Breast epithelium (tissue), 4 donors: Measurements from ENCODE around the gene TNC. TPM values are rescaled to one million over a fixed set of nuclear protein-coding genes. Genes with fewer than 3 reads are reported as not detected.
A peak's percentile ranks its signal among the peaks of the same experiment; 100 is the strongest.

Experiments
- DNase-seq, 2 donors: peaks; one replicate each; pipeline ENCODE4 v3.0.0-alpha.2; 2019; ENCODE audit warnings: low spot score in 2 of 2
- H3K27ac ChIP-seq, 2 donors: fragments of 200-600 bp; sonication (generic) in 1 of 2; one replicate each; pipeline ENCODE4 v1.5.1; 2016 to 2019; ENCODE audit warnings: mild to moderate bottlenecking in 1 of 2
- H3K27me3 ChIP-seq, 2 donors: fragments of 200-600 bp; sonication (generic) in 1 of 2; one replicate each; pipeline versions ENCODE4 v1.5.1 to v1.6.0; 2017 to 2019; ENCODE audit warnings: control low read depth in 1 of 2, mild to moderate bottlenecking in 1 of 2
- H3K36me3 ChIP-seq: fragments of 200-600 bp; one replicate; pipeline ENCODE4 v1.5.1; 2019
- H3K4me1 ChIP-seq, 2 donors: fragments of 200-600 bp; sonication (generic); one replicate each; pipeline ENCODE4 v1.5.1; 2016 to 2019; ENCODE audit warnings: control low read depth in 1 of 2
- H3K4me3 ChIP-seq, 3 donors: fragments of 200-600 bp; sonication (generic); 1 replicate in 2 of 3; 2 replicates in 1 of 3; pipeline ENCODE4 v1.5.1; 2016 to 2019; ENCODE audit warnings: mild to moderate bottlenecking in 3 of 3, moderate library complexity in 2 of 3
- H3K9me3 ChIP-seq, 2 donors: fragments of 200-600 bp; sonication (generic) in 1 of 2; one replicate each; pipeline ENCODE4 v1.5.1; 2016 to 2019; ENCODE audit warnings: control low read depth in 1 of 2
- POLR2A ChIP-seq: fragments of 450-650 bp; IDR thresholded peaks from one replicate; pipeline ENCODE4 v1.6.1; 2016; ENCODE audit warnings: antibody characterized with exemption, mild to moderate bottlenecking, moderate library complexity
- POLR2AphosphoS5 ChIP-seq, 3 donors: sonication (generic); formaldehyde crosslinking; IDR thresholded peaks; one replicate each; pipeline ENCODE4 v1.6.1; 2017; ENCODE audit warnings: antibody characterized with exemption in 3 of 3
- intact Hi-C: fragments of 100-400 bp; cut with DNase I; formaldehyde crosslinking; loops from one replicate; pipeline ENCODE4 v1.15.1; 2023; ENCODE audit warnings: low total_unique reads
- total RNA-seq, 3 donors: library from RNA; depleted of rRNA; stranded (reverse); fragments of >200 nt; gene quantifications; one replicate each; pipeline ENCODE4 v1.1.0, GENCODE V29; 2016
- TF ChIP-seq, protein P1 (sequence below), 3 donors: fragments of 450-650 bp; IDR thresholded peaks; one replicate each; pipeline ENCODE4 v1.5.1; 2016 to 2017; ENCODE audit warnings: antibody characterized with exemption in 3 of 3, mild to moderate bottlenecking in 3 of 3, moderate library complexity in 3 of 3

The TNC gene
- total RNA-seq, 3 donors from 2014 or later = 2.4 to 58.0 (median 44.6) TPM

DNA sequence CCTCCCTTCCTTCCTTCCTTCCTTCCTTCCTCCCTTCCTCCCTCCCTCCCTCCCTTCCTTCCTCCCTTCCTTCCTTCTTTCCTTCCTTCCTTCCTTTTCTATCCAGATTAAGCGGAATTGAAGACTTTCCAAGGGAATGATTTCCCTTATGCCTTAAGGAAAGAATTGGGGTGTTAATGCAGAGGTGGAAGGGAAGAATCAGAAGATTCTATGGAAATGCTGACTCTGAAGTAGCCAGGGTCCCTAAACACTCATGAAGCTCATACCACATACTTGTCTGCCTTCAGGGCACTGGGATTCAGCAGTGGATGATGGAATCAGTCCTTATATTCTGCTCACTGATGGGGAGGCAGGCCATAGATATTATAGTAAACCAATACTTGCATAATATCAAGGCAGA lies 48.2 kb downstream of the TNC start:
- H3K27me3 ChIP-seq = no peaks in the 10 kb centered on the region
- no peaks in the 10 kb centered on the region for H3K36me3 ChIP-seq
- no peak for DNase-seq
- H3K4me3 ChIP-seq = no peak overlapping the region
- no peak for TF ChIP-seq POLR2AphosphoS5 (IDR thresholded peaks at IDR 0.05)
- TF ChIP-seq POLR2A = no peak
- TF ChIP-seq, protein P1, sequence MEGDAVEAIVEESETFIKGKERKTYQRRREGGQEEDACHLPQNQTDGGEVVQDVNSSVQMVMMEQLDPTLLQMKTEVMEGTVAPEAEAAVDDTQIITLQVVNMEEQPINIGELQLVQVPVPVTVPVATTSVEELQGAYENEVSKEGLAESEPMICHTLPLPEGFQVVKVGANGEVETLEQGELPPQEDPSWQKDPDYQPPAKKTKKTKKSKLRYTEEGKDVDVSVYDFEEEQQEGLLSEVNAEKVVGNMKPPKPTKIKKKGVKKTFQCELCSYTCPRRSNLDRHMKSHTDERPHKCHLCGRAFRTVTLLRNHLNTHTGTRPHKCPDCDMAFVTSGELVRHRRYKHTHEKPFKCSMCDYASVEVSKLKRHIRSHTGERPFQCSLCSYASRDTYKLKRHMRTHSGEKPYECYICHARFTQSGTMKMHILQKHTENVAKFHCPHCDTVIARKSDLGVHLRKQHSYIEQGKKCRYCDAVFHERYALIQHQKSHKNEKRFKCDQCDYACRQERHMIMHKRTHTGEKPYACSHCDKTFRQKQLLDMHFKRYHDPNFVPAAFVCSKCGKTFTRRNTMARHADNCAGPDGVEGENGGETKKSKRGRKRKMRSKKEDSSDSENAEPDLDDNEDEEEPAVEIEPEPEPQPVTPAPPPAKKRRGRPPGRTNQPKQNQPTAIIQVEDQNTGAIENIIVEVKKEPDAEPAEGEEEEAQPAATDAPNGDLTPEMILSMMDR (IDR thresholded peaks at IDR 0.05) = no peak
- no peaks in the 10 kb centered on the region for H3K9me3 ChIP-seq
- H3K27ac ChIP-seq = no peak overlapping the region
- intact Hi-C loops = no loop called here
- no peaks in the 10 kb centered on the region for H3K4me1 ChIP-seq

DNA sequence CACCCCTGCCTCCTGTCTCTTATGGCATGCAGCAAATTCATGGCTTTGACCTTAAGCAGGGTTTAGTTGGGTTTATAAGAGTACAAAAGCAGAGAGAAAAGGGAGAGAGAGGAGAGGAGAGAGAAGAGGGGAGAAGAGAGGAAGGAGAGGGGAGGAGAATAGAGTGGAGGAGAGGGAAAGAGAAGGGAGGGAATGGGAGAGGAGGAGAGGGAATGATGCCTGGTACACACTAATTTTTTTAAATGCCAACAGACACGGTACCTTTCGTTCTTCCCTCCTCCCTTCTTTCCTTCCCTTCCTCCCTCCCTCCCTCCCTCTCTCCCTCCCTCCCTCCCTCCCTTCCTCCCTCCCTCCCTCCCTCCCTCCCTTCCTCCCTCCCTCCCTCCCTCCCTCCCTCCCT lies 48.7 kb downstream of the TNC start:
- intact Hi-C loops = no loop called here
- no peak overlapping the region for H3K27ac ChIP-seq
- no peak for DNase-seq

DNA sequence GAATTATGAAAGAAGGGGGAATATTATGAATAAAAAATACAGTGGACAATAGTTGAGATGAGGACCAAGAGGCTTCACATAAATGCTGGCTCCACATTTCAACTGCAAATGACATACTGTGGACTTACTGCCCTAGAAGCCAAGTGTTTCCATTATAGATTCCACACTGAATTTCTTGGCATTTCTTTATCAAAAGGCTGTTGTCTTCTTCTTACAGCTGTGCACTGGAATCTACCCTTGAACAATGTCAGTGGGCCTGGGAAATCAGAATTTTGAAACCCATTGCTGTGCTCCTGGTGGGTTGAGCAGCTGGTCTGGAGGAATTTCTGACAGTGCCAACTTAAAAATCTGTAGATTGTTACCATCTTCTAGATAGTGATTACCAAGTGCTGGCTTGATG lies 49.9 kb downstream of the TNC start:
- no peak overlapping the region for H3K27ac ChIP-seq
- no peaks in the 10 kb centered on the region for H3K4me1 ChIP-seq

More for the DNA sequence above, 48.7 kb downstream of the TNC start:
- TF ChIP-seq POLR2A = no peak
- TF ChIP-seq, protein P1 (IDR thresholded peaks at IDR 0.05) = no peak
- no peak for TF ChIP-seq POLR2AphosphoS5 (IDR thresholded peaks at IDR 0.05)
- H3K9me3 ChIP-seq = no peaks in the 10 kb centered on the region
- H3K4me3 ChIP-seq = no peak overlapping the region
- no peaks in the 10 kb centered on the region for H3K4me1 ChIP-seq
- H3K36me3 ChIP-seq = no peaks in the 10 kb centered on the region
- no peaks in the 10 kb centered on the region for H3K27me3 ChIP-seq

GRCh38 chr9:115063058-115063845 lies 54.7 kb downstream of the TNC start:
- Histone ChIP-seq H3K4me3 (no peak overlapping the region), H3K4me1 (peaks cover 0 to 6% of the 10 kb centered on the region in 2 donors), H3K27me3 (no peaks in the 10 kb centered on the region), H3K27ac (peak overlapping the region; percentile 50 to 57), H3K9me3 (no peaks in the 10 kb centered on the region), H3K36me3 (no peaks in the 10 kb centered on the region)
- intact Hi-C loops = no loop called here
- DNase-seq = no peak
- TF ChIP-seq, protein P1 (IDR thresholded peaks at IDR 0.05) = no peak
- TF ChIP-seq POLR2AphosphoS5 (IDR thresholded peaks at IDR 0.05) (no peak), POLR2A (no peak)

More for the DNA sequence above, 49.9 kb downstream of the TNC start:
- Histone ChIP-seq H3K36me3 (no peaks in the 10 kb centered on the region), H3K9me3 (no peaks in the 10 kb centered on the region), H3K4me3 (no peak overlapping the region), H3K27me3 (no peaks in the 10 kb centered on the region)
- intact Hi-C loops = no loop called here
- DNase-seq = no peak
- no peak for TF ChIP-seq POLR2A

DNA sequence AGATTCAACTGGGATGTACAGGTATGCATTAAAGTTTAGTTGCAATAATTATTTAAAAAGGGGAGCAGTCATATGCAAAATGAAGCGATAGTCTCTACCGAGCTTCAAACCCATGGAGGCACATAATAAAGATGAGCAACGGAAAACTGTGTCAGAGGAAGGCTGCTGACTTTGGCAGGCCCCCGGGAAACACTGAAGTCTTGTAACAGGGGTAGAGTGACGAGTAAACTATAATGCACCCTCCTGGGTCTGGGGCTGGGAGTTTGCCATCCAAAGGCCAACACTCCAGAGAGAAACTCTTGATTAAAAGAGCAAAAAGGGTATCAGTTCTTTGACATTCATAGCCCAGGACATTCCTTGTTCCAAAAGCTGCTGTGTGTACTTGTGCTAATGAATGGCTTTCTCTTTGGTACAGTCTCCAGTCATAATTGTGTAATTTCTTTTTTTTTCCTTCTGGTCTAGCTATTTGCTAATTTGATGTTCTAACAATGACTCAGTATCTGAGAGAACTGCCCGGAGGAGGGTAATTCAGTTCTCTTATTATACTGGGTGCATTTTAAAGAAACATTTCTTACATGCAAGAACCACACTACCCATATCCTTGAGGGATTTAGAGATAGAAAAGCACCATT lies 59.2 kb downstream of the TNC start:
- Histone ChIP-seq H3K4me3 (no peak overlapping the region), H3K27ac (peak overlapping the region in 1 of 2 donors; percentile 48), H3K36me3 (no peaks in the 10 kb centered on the region), H3K27me3 (no peaks in the 10 kb centered on the region), H3K9me3 (no peaks in the 10 kb centered on the region), H3K4me1 (peaks cover 0 to 6% of the 10 kb centered on the region in 2 donors)
- intact Hi-C loops = no loop called here
- no peak for DNase-seq
- TF ChIP-seq POLR2AphosphoS5 (IDR thresholded peaks at IDR 0.05) (no peak), POLR2A (no peak)
- TF ChIP-seq, protein P1 (IDR thresholded peaks at IDR 0.05) = no peak
